Activated CD8-positive, alpha-beta memory T cell treated with anti-CD3 and anti-CD28 coated beads, Interleukin-2, amount 50 U/mL, for 24 hours (primary cell): ENCODE data around the gene TMEM54.
"Not testable (repeated sequence)": the region's sequence is repeated elsewhere in the genome, so short reads cannot be mapped to it uniquely, and the experiment has no call there.

Source experiments
- DNase-seq: peaks from one replicate; pipeline ENCODE4 v3.0.0-alpha.2; 2020; ENCODE audit errors: extremely low read depth

TMEM54 gene

DNA sequence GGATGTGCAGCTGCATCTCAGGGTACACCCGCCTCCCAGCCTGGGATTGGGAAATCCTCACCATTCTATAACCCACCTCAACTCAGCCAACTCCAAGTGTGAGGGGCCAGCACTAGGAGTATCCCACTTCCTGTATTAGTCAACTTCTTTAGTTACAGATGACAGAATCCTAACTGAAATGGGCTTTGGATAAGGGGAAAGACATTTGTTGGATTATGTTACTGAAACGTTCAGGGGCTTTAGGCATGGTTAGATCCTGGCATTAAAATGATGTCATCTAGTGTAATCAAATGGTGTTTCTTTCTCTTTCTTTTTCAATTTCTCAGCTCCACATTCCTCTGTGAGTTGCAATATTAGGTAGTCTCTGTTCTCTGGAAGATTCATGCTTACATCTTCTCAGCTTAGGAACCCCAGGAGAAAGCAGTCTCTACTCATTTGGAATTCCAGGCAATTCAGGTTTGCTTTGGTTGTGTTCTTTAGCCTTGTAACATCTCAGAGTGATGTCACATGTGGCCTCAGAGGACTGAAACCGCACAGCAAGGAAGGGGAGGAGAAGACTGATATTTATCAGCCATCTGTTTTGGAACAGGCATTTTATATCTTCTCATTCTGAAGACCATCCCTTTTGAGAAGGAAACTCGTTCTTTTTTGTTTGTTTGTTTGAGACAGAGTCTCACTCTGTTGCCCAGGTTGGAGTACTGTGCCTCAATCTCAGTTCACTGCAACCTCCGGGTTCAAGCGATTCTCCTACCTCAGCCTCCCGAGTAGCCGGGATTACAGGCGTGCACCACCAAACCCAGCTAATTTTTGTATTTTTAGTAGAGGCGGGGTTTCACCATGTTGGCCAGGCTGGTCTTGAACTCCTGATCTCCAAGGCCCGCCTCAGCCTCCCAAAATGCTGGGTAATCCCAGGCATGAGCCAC lies 18.9 kb upstream of the TMEM54 start:
- DNase-seq = no peak

DNA sequence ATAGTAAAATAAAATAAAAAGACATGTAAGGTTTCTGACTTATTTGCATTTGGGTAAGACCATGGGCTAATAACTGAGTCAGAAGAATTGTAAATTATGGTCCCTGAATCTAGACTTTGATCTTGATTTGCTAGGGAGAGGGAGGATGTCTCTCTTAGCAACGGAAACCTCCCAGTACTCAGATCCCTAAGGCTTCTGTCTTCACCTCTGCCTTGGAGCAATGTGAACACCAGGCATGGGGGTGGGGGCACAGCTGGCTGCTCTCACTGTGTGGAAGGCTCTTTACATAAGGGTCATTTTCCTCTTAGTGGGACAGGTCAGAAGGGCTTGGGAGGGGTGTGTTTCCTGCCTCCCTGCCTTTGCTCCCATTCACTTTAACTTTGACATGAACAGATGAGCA lies 17.0 kb upstream of the TMEM54 start:
- DNase-seq = no peak

DNA sequence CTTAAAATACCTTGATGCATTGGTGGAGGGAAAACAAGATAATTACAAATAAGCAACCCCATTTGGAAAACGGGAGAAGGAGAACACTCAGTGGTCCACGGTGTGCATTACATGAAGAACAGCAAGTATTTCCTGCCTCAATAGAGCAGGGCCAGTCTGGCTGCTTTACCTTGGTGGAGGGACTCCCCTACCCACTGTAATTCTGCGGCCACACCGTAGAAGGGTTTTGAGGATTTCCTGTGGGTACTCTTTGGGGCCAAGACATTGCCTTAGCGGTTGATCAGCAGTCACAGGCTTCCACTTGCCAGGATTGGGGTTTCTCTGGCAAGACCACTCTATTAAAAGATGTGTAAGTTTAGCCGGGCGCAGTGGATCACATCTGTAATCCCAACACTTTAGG lies 16.3 kb upstream of the TMEM54 start:
- no peak for DNase-seq

DNA sequence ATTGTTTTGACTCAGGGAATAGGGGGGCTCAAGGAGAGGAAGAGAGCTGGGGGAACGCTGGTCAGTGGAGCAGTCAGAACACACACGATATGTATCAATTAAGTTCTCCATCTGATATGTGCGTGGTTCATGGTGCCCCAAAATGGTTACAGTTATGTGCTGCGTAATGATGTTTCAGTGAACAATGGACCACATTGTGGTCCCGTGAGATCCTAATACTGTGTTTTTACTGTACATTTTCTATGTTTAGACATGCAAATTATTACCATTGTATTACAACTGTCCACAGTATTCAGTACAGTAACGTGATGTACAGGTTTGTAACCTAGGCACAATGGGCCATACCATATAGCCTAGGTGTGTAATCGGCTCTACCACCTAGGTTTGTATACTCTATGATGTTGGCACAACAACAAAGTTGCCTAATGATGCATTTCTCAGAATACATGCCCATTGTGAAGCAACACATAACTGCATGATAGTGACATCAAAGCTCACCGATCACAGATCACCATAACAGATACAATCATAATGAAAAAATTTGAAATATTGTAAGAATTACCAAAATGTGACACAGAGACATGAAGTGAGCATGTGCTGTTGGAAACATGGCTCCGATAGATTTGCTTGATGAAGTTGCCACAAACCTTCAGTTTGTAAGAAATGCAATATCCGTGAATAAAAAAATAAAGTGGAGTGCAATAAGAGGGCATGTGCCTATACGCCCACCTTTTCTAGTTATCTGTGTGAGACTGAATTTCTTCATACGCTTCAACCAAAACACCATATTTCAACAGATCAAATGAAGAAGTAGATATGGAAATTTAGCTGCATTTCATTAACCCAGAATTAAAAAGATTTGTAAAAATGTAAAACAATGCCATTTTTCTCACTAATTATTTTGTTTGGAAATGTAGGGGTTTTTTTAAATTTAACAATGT lies 14.8 kb upstream of the TMEM54 start:
- DNase-seq = no peak

DNA sequence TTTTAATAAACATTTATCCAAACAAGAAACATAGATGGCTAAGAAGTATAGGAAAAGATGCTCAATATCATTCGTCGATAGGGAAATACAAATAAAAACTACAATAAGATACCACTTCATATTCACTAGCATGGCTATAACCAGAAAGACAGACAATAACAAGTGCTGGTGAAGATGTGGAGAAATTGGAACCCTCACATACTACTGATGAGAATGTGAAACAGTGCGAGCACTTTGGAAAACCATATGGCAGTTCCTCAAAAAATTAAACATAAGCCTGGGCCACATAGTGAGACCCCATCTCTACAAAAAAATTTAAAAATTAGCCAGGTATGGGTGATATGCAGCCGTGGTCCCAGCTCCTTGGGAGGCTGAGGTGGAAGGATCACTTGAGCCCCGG lies 9.1 kb upstream of the TMEM54 start:
- DNase-seq = no peak

DNA sequence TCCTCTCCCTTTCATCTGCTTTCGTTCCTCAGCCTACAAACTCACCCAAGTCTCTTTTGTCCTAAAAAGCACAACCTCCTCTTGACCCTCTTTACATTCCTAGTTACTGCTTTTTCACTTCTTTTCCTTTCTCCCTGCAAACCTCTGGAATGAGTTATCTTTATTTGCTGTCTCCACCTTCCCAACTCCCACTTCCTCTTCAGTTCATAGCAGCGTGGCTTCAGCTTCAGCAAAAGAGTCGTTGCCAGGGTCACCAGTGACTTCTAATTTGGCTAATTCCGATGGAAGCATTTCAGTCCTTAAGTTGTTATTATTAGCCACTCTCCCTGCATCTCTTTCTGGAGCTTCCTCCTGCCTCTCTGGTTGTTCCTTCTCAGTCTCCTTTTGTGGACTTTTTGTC lies 6.2 kb upstream of the TMEM54 start:
- no peak for DNase-seq

DNA sequence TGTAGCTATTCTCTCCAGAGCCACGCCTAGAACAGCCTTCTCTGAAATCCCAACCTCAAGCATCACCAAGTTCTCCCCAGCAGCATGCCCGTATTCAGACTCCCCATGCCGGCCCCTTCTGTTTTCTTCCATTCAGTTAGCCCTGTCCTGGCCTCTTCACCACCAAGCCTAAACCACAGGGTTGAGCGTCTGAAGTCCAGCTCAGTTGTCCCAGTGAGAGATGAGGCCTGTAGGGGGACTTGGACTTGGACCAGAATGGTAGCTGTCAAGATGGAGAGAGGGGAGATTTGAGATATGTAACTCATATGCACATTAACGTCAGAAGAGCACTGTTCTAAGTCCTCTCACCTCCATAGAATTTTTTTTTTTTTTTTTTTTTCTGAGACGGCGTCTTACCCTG lies 5.5 kb upstream of the TMEM54 start:
- no peak for DNase-seq

DNA sequence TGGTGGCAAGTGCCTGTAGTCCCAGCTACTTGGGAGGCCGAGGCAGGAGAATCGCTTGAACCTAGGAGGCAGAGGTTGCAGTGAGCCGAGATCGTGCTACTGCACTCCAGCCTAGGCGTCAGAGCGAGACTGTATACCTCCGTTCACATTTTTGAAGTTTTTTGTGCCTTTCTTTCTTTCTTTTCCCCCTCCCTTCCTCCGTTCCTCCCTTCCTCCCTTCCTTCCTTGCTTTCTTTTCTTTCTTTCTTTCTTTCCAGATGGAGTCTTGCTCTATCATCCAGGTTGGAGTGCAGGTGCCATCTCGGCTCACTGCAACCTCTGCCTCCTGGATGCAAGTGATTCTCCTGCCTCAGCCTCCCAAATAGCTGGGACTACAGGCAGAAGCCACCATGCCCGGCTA lies 4.4 kb upstream of the TMEM54 start:
- not testable (repeated sequence) for DNase-seq

DNA sequence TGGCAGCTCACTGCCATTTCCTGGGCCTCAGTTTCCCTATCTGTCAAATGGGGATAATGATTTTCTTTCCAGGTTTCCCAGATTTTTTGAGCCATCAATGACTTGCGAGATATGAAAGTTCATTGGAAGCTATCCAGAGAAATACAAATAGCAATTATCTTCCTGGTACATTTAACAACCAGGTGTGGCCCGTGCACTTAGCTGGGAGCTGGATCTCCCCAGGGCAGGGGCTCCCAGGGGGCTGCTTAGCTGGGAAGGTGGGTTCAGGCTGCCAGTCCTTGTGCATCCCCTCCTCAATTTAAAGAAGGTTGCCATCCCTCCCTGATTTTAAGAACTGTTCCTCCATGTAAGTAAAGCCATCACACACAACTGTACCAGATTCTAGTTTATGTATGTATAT lies 3.6 kb upstream of the TMEM54 start:
- no peak for DNase-seq

DNA sequence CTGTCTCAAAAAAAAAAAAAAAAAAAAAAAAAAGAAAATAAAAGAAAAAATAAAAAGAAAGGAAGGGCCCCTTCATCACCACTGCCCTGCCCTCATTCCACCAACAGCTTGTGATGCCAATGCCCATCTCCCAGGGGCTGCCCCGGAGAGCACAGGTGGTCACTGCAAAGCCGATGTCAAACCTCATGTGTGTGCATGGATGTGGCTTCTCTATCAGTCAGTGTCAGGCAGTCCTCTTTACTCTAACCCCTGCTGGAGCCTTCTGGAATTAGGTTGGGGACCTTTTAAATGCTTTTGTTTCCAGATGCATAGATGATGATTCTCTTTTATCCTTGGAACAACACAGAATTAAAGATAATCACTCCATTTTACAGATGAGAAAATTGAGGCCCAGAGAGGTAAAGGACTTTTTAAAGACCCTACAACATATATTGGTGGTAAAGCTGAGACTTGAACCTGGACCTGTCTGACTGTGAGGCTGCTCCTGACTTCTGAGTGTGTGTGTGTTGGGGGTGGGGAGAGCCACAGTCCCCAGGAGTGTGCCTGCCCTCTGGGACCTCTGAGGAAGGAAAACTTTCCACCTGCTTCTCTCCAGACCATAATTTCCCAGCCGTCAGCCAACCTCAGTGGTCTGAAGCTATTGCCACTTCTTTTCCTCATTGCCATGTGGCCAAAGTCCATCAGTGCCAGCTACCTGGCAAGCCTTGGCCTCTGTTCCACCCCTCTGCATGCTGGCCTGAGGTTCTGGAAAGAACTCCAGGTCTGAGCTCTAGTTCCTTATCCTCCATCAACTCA lies 3.0 kb upstream of the TMEM54 start:
- DNase-seq = no peak

DNA sequence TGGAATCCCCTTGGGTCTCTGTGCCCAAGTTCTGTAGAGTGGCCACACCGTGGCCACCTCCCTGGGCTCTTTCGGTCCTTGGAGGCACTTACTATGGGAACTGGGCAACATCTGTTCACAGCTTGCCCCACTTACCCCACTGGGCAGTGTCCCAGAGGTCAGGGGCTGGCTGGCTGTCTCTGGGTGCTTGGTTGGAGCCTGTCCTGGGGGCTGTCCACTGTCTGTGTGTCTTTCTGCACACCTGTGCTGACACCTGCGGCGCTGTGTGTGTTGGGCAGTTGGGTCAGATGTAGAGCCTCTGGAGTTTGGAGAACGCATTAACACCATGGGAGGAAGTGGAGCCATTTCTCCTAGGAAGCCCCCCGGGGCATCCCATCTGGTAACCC lies 1.3 kb upstream of the TMEM54 start:
- no peak for DNase-seq

DNA sequence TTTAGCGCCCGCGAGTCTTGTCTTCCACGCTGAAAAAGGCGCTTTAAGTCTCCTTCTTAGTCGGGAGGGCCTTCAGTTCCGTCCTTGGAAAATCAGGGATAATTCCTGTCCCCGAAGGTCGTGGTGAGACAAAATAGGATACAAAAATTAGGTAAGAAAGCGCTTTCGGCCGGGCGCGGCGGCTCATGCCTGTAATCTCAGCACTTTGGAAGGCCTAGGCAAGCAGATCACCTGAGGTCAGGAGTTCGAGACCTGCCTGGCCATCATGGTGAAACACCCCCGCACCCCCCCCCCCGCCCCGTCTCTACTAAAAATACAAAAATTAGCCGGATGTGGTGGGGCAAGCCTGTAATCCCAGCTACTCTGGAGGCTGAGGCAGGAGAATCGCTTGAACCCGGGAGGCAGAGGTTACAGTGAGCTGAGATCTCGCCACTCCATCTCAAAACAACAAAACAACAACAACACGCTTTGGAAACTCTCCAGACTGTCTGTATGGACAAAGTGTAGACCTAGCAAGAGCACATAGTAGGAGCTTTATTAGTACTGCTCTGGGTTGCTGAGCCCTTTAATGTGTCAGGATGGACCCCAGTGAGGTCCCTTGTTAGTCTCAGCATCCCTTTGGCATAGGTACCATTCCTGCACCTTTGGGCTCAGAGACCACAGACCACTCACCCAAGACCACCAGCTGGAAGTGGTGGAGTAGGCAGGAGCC lies 790 bp upstream of the TMEM54 start:
- DNase-seq = no peak

DNA sequence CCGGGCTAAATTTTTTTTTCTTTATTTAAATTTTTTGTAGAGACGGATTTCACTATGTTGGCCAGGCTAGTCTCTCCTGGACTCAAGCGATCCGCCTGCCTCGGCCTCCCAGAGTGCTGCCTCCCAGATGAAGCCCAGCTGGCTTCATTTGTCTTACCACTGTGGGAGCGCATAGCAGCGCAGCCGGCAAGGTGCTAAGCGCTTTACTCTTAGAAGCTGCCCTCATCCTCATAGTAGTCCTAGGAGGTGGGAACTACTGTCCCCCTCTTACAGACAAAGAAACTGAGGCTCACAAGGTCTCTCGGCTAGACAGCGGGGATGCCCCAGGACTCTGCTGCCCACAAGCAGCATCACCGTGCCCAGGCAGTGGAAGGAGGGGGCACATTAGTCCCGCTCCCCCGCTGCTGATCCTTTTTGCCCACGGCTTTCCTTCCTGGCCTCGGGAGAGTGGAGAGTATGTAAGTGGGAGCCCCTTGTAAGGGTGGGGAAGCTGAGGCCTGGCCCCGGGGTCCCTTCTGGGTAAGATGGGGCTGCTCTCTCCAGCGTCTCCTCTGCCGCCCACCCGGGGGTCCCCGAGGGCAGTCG lies 726 bp downstream of the TMEM54 start:
- DNase-seq = no peak

DNA sequence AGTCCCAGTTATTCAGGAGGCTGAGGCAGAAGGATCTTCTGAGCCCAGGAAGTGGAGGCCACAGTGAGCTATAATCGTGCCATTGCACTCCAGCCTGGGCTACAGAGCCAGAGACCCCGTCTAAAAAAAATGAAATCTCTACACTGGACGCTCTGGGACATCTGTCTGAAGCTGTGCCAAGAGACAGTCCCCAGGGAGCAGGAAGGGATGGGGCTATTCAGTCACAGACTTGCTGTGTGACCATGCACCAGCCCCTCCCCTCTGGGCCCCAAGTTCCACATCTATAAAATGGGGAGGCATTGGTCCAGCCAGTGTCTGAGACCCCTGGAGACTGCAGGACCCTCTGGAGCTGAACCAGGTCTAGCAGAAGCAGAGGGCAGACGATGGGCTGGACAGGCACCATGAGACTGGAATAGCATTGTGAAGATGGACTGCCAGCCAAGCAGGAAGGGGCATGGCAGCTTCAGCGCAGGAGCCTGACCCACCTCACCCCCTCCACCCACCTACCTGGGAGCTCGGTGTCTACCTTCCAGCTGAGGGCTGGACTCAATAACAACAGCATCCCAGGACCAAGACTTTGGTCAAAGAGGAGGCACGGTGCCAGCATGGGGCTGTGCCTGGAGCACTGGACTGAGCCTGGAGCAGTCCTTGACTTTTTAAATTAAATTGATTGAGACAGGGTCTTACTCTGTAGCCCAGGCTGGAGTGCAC lies 1.4 kb downstream of the TMEM54 start:
- no peak for DNase-seq

DNA sequence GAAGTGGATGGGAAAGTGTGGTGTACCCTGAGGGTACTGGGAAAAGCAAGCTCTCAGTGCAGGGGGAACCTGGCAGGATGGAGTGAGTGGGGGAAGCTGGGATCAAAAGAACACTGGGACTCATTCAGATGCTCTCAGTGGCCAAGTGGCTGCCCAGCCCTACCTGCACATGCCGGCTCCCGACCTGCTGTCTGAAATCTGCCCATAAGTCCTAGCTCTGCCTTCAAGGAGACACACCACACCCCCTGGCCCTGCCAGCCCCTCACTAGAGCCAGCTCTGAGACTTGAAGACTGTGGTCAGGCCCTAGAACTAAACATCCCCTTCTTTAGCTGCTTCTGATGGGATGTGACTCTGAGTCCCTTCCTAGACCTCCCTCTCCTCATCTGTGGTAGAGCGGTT lies 2.2 kb downstream of the TMEM54 start:
- no peak for DNase-seq

DNA sequence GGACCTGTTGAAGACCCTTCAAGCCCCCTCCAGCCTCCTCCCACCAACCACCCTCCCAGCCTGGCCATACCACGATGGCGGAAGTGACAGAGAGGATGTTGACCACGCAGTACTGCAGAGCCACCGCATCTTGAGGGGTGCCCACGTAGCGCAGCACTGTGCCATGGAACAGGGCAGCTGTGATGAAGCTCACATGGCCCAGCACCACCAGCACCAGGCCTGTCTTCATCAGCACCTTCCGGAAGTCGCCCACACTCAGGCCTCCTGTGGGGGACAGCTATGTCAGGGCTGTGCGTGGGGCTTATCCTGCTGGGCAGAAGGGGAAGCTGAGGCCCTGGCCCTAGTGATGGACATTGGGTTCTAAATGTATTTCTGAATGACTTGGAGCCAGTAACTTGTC lies 3.1 kb downstream of the TMEM54 start:
- DNase-seq = no peak

DNA sequence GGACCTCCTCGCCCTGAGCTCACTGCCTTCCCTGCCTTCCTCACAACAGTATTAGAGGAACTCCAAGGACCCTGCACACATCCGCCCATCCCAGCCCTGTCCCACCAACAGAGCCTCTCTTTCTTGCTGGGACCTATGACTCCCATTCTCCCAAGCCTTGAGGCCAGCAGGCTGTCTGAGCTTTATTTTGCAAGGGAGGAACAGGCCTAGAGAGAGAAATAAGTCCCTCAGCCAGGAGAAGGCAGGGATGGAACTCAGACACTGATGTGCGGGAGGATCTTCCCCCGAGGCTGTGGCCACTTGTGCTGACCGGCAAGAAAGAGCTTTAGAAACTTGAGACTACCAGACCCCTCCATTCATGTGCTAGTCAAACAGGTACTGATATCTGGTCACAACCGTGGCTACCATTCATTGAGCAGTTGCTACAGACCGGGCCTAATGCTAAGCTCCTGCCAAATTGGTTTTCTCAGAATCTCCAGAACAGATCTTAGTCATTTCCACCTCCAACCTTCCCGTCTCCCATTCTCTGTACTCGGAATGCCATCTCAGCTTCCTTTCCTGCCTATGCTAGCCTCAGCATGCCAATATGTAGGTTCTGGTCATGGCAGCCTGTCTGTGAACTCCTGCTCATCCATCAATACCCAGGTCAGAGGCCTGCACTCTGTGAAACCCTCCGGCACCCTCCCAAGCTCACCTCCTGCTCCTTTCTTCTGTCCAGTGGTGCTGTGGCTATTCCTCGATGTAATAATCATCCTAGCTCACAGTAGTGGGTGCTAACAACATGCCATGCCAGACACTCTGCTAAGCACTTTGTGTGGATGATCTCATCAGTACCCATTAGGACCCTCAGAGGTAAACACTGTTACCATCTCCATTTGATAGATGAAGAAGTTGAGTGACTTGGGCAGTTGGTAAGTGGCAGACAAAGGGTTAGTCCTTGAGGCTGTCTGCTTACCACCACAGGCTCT lies 3.8 kb downstream of the TMEM54 start:
- DNase-seq = no peak

DNA sequence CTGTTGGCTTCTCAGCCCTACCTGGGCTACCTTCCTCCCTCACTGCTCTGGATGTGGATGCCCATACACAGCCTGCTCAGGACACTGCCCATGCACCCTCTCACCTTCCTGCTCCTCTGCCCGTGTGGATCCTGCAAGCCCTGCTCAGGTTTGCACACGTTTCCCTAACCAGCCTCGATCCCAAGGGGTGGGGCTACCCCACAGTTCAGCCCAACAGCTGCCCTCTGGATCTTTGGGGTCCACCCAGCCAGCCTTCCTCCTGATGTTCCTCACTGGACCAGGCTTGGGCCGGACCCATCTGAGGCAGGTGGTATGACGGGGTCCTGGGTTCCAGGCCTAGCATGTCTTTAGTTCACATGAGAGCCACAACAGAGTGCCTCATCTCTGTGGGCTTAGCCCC lies 4.7 kb downstream of the TMEM54 start:
- DNase-seq = no peak
